ENCODE data around the gene CBLN3.

Gene CBLN3

DNA sequence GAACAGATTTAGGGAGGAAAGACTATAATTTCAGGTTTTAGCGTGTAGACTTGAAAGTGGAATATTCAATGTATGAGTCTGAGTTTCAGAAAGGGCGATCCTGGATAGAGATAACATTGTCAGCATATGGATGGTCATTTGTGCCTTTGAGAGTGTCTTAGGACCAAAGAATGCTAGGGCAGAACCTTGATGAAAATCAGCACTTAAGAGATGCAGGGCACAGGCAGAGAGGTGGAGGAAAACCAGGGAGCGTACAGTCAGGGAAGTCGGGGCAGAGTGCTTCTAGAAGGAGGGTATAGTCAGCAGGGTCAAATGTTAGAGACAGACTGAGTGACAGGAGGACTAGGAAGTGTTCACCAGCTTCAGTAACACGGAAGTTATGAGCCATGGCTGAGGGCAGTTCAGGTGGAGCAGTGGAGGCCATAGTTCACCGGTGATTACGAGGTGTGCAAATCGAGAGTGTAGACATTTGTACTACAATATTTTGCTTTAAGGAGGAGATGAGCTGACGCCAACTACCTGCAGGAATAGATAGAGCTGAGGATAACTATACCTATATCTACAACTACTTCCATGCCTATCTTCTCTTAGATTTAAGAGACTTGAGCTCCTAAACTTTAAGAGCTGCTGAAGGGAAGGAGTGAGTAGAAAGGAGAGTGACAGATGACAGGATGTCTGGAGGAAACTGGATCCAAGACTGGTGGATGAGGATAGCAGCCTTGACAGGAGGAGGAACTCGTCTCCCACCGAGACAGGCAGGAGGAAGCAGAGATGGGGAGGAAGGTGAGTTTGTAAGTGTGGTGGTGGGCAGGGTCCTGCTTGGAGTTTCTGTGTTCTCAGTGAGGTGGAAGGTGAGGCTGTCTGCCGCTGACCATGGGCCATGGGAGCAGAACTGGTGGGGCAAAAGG lies 6.5 kb downstream of the CBLN3 start:
- no peak for DNase-seq

DNA sequence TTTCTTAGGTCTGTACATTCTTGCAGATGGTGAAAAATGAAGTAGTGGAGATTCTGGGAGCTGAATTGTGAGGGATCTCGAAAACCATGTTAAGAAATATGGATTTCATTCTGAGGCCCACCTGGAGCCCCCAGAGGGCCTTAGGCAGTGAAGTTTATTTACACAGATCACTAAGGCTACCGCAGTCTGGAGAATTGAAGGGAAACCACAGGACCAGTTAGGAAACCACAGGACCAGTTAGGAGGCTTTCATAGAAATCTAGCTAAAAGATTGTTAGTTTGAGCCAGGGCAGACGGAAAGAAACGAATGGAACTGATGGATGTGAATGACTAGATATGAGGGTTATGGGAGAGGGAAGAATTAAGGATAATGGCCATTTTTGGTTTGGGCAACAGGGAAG lies 7.2 kb downstream of the CBLN3 start:
- DNase-seq = no peak

DNA sequence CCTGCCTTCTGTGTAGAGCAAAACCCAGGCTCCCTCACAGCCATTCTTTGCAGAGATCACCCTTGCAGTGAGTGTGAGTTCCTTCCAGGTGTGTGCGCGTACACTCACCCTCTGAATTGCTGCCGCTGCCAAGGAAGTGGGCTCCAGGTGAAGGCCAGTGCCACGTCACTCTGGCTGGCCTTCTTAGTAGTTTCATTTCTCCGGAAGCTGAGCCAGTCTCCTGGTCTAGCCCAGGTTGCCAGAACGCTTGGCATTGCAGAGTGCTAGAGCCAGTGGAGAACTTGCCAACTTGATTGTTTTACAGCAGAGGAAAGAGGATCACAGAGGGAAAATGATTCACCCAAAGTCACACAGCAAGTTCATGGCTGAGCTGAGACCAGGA lies 11.0 kb downstream of the CBLN3 start:
- DNase-seq = no peak

DNA sequence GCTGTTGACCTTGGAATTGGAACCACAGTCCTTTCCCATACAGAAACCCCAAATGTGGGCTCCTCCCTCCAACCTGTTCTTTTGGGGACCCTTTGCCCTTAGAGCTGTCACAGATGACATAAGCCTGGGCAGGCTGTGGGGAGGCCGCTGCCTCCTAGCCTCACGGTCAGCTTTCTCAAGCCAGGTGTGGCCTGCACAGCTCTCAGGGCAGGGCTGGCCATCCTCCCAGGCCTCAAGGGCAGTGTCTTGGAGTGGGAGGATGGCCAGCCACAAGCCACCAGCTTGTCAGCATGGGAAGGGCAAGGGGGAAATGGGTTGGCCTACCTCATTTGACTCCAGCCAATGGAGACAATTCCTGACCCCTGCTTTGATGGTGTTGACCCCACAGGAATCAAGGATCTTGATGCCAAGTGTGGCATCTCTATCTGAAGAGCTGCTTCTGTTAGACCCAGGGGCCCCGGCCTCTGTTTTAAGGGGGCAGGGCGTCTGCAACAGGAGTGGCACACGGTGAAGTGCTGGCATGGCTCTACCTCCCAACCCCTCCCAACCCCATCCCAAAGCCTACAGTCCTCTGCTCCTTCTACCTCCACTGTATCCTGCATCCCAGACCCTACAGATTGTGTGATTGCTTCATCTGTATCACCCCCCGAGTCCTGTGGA lies 11.5 kb downstream of the CBLN3 start:
- no peak for DNase-seq

DNA sequence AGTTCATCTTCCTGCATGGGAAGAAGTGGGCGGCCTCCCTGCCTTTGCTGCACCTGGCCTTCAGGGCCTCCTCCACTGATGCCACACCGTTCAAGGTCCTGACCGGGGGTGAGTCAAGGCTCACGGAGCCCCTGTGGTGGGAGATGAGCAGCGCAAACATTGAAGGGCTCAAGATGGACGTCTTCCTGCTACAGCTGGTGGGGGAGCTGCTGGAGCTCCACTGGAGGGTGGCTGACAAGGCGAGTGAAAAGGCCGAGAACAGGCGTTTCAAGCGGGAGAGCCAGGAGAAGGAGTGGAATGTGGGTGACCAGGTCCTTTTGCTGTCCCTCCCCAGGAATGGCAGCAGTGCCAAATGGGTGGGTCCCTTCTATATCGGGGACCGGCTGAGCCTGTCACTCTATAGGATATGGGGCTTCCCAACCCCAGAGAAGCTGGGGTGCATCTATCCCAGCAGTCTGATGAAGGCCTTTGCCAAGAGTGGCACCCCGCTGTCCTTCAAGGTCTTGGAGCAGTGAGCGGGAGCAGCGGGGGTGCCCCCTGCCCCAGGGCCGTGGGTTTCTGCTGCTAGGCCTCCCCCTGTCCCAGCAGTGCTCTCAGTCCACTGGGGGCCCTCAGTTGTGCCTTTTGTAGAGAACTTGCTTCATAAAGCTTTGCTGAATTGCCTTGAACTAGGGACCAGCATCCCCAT lies 12.4 kb downstream of the CBLN3 start:
- DNase-seq = no peak

DNA sequence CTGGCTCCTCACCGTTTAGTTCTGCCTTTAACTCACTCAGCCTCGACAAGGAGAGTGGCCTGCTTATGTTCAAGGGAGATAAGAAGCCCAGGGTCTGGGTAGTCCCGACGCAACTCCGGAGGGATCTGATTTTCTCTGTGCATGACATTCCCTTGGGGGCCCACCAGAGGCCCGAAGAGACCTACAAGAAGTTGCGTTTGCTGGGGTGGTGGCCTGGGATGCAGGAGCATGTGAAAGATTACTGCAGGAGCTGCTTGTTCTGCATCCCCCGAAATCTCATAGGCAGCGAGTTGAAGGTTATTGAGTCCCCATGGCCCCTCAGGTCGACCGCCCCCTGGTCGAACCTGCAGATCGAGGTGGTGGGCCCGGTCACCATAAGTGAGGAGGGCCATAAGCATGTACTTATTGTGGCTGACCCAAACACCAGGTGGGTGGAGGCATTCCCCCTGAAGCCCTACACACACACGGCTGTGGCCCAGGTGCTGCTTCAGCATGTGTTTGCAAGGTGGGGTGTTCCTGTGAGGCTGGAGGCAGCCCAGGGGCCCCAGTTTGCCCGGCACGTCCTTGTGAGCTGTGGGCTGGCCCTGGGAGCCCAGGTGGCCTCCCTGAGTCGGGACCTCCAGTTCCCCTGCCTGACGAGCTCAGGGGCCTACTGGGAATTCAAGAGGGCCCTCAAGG lies 13.1 kb downstream of the CBLN3 start:
- DNase-seq = no peak

DNA sequence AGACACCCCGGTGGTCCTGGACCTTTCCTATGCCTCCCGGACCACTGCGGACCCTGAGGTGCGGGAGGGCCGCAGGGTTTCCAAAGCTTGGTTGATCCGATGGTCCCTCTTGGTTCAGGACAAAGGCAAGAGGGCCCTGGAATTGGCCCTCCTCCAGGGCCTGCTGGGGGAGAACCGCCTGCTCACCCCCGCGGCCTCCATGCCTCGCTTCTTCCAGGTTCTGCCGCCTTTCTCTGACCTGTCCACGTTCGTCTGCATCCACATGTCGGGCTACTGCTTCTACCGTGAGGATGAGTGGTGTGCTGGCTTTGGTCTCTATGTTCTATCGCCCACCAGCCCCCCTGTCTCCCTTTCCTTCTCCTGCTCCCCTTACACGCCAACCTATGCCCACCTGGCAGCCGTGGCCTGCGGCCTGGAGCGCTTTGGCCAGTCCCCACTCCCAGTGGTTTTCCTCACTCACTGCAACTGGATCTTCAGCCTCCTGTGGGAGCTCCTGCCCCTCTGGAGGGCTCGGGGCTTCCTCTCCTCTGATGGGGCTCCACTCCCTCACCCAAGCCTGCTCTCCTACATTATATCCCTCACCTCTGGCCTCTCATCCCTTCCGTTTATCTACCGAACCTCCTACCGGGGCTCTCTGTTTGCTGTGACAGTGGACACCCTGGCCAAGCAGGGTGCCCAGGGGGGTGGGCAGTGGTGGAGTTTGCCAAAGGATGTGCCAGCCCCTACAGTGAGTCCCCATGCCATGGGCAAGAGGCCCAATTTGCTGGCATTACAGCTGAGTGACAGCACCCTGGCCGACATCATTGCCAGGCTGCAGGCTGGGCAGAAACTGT lies 13.8 kb downstream of the CBLN3 start:
- DNase-seq = no peak

DNA sequence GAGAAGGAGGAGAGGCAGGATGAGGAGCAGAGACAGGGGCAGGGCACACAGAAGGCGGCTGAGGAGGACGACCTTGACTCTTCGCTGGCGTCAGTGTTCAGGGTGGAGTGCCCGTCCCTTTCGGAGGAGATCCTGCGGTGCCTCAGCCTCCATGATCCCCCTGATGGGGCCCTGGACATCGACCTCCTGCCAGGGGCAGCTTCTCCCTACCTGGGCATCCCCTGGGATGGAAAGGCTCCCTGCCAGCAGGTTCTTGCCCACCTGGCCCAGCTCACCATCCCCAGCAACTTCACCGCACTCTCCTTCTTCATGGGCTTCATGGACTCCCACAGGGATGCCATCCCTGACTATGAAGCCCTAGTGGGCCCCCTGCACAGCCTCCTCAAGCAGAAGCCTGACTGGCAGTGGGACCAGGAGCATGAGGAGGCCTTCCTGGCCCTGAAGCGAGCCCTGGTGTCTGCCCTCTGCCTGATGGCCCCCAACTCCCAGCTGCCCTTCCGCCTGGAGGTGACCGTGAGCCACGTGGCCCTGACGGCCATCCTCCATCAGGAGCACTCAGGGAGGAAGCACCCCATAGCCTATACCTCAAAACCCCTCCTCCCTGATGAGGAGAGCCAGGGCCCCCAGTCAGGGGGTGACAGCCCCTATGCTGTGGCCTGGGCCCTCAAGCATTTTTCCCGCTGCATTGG lies 14.6 kb downstream of the CBLN3 start:
- no peak for DNase-seq

DNA sequence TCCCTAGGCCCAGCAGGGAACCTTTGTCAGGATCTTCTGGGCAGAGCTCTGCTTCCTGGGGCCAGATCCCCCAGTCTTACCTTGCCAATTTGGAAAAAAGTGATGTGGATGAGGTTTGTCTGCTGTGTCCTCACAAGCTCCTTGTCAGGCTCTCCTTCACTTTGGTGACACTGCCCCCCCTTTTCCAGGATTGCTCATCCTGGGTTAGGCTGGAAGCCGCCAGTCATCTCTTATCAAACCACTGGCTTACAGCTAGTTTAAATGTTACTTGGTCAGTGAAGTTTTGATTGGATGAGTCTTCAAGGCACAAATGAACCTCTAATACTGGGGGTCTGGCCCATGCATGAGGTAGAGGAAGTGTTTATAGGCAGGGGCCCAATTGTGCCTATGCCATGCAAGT lies 15.4 kb downstream of the CBLN3 start:
- no peak for DNase-seq

DNA sequence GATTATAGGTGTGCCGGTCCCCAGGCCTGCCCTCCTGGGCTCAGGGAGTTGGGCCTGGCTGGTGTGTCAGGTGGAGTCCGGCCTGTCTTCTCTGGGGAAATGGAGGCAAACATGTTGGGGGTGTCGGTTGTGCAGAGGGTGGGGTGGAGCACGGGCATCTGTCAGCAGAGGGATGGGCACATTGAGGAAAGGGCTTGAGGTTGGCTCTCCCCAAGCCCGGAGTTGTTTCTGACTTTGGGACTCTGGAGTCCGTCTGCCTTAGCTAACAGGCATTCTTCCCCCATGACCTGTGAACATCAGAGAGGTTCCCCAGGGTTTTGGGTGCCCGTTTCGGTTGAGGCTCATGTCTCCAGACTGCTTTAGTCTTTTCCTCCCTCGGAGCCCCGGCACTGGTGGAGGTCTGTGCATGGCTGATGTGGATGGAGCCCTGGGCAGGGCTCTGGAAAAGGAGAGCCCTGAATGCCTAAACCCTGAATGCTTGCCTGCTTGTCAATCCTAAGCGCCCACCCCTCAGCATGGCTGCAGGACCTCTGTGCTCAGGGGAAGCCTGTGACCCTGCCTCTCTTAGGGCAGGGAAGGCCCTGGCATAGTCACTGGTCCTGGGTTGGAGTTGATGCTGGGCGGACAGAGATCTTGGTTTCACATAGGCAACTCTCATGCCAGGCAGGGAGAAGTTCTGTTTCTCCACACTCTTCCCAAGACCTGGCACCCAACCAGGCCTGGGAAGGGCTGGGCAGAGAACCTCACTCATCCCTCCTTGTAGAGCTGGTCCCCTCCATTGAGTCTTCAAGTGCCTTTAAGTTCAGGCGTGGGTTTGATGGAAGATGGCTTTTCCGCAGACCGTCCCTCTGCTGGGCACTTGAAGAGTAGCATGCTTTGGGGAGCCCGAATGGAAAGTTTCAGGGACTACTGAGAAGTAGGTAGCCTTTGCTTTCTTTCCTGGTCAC lies 17.8 kb downstream of the CBLN3 start:
- DNase-seq = peak; percentile 41 to 47

DNA sequence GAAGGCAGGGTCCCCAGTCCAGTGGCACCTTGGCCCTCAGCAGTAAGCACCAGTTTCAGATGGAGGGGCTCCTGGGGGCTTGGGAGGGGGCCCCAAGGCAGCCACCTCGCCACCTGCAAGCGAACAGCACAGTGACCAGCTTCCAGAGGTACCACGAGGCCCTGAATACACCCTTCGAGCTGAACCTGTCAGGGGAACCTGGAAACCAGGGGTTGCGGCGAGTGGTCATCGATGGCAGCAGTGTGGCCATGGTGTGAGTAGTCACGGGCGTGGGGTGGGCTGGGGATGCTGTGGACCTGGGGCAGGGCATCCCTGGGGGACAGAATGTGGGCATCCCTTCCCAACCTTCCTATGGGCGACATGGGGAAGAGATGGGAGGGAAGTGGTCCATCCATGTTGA lies 19.5 kb downstream of the CBLN3 start:
- DNase-seq = no peak

DNA sequence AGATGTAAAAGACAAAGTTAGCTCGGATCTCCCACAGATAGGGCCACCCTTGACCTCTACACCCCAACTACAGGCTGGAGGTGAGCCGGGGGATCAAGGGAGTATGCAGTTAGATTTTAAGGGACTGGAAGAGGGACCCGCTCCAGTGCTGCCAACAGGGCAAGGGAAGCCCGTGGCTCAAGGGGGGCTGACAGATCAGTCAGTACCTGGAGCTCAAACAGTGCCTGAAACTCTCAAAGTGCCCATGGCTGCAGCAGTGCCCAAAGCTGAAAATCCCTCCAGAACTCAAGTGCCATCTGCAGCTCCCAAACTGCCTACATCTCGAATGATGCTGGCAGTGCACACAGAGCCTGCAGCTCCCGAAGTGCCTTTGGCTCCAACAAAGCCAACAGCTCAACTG lies 20.3 kb downstream of the CBLN3 start:
- DNase-seq = no peak

DNA sequence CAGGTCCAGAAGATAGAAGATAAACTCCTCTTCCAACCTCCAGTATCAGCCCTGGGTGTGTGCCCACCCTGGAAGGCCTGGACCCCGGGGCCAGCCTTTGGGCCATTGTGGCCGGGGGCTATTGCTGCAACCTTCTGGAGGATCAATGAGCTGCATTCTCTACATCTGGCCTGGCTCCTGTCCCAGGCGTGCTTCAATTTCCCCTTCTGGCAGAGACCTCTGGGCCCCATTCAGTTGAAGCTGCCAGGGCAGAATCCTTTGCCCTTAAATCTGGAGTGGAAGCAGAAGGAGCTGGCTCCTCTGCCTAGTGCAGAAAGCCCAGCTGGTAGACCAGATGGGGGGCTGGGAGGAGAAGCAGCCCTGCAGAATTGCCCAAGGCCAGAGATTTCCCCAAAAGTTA lies 20.7 kb downstream of the CBLN3 start:
- no peak for DNase-seq

DNA sequence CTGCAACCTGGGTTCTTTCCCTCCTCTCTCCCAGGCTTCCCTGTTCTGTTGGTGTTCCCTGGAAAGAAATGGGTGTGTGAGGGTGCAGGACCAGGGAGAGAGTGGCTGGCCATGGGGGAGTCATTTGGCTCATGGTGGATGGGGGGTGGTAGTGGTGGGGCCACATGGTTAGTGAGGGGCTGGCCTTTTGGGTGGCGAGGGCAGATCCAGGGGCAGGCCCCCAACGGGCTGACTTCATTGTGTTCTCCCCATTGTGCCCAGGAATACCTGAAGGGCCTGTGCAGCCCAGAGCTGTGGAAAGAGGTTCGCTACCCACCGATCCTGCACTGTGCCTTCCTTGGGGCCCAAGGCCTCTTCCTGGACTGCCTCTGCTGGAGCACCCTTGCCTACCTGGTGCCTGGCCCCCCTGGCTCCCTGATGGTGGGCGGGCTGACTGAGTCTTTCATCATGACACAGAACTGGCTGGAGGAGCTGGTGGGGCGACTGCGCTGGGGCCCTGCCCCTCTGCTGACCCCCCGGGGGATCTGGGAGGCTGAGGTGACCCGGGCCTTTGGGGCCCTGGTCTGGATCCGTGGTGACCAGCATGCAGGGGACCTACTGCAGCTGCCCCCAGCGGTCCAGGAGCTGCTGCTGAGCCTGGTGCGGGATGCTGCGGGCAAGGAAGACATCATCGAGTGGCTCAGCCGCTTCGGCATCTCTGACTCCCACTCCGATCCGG lies 21.7 kb downstream of the CBLN3 start:
- no peak for DNase-seq

DNA sequence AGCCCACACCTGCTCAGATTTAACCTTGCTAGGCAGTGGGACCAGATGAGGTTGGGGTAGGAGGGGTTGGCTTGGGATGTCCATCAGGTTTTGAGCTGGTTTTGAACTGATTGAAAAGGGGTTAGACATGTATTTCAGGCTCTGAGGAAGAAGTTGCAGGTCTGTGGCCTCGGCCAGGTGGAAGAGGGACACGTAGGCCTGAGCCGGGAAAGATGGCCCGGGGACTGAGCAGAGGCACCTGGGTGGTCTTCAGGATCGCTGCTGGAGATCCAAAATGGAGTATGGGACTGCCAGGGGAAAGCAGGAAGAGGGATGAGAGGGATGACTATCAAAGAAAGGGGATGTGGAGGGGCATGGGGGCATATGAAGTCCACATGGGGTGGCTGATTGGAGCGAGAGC lies 23.1 kb downstream of the CBLN3 start:
- no peak for DNase-seq

DNA sequence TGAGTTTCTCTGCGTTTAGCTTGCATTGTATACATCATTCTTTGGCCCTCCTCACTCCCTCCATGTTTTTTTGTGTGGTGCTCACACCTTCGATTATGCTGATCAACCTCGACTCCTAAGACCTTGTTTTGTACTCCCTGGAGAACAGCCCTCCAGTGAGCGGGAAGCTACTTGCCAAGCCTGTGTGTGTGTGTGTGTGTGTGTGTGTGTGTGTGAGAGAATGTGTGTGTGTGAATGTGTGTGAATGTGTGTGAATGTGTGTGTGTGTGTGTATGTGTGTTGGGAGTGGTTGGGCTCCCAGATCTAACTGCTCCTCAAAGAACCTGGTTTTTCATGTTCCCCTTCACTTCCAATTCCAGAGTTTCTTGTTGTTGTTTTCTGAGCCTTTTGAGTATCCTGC lies 24.7 kb downstream of the CBLN3 start:
- no peak for DNase-seq

DNA sequence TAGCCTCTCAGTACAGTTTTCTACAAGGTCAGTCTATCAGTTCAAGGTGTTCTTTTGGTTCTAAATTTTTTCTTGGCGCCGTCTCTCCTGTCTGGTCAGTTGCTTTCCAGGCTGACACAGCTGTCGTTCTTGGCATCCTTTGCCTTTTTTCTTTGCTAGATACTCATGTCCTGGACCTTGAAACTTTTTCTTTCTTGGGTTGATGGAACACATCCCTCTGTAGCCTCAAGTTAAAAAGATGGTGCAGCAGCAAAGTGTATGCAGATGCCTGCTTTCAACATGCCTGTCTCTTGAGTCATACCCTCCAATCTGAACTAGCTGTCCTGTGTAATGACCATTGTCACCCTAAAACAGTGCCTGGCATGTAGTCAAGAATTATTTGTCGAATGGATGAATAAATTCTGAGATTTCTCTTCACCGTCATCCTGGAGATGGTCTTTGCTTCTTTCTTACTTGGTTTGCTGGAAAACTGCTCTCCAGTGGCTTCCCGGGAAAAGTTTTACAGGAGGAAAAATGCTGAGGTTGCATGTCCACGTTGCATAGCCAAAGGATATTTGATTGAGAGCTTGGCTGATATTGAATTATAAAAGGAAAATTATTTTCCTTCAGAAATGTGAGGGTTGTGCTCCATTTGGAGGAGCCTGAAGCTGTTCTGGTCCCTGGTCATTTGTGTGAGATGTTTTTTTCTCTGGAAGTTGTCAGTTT lies 26.0 kb downstream of the CBLN3 start:
- no peak for DNase-seq

DNA sequence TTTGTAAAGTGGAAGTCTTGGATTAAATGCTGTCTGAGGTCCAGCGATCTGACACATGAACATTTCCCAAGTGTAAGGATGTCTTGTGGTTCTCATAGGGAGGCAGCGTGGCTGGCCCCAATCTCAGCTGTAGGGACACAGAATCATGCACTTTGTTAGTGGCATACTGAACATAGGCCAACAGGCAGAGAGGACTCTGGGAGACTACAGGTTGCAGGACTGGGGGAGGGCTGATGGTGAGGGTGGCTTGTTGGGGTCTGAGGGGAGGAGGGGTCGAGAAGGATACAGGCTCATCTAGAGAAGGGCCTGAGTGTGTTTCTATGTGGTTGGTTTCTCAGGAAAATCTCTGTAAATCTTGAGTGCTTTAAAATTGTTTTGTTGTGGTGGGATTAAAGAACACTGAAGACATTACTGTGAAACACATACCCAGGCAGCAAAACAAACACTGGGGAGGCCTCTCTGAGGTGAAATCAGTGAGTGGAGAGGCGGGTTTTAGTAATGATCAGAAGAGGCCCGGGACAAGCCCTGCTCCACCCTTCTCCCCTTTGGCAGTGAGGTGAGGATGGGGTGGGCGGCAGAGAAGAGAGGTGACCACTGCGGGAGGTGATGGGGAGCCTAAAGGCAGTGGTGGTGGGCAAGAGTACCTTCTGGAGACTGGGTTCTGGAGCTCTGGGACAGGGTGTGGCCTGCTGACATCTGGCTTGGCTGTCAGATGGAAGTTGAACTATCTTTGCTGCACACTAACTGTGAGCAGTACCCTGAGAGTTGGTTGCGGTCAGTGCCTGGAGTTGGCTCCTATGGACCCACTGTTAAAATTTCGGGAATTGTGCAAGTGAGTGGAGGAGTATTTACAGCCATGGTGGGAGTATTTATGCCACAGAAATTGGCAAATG lies 27.4 kb downstream of the CBLN3 start:
- no peak for DNase-seq
